ENCODE measurements around the gene LRP8.

GRCh38 chr1:53368314-53369033 is 40.6 kb upstream of the LRP8 start:
- TF ChIP-seq ESRRA (IDR thresholded peaks at IDR 0.05; ENCODE audit: borderline replicate concordance, low read length) (no peak), CEBPB (IDR thresholded peaks at IDR 0.05) (no peak), CTCF (IDR thresholded peaks at IDR 0.05) (no peak), MAX (IDR thresholded peaks at IDR 0.05) (no peak), KDM5A (IDR thresholded peaks at IDR 0.05) (no peak), HOXB13 (CRISPR knock-in tag; IDR thresholded peaks at IDR 0.05; ENCODE audit: low read depth) (no peak), ATOH8 (CRISPR knock-in tag; IDR thresholded peaks at IDR 0.05; ENCODE audit: low read depth) (no peak), EP300 (IDR thresholded peaks at IDR 0.05) (no peak), RCOR1 (IDR thresholded peaks at IDR 0.05; ENCODE audit: low read depth, low read length) (no peak), HOXA7 (CRISPR knock-in tag; IDR thresholded peaks at IDR 0.05) (no peak)
